GF-D8 (cell line): ENCODE data around the gene ZNF497.

Experiments
- DNase-seq: peaks from one replicate; lab custom pipeline; 2025; lab: John Stamatoyannopoulos, UW

Gene ZNF497

DNA sequence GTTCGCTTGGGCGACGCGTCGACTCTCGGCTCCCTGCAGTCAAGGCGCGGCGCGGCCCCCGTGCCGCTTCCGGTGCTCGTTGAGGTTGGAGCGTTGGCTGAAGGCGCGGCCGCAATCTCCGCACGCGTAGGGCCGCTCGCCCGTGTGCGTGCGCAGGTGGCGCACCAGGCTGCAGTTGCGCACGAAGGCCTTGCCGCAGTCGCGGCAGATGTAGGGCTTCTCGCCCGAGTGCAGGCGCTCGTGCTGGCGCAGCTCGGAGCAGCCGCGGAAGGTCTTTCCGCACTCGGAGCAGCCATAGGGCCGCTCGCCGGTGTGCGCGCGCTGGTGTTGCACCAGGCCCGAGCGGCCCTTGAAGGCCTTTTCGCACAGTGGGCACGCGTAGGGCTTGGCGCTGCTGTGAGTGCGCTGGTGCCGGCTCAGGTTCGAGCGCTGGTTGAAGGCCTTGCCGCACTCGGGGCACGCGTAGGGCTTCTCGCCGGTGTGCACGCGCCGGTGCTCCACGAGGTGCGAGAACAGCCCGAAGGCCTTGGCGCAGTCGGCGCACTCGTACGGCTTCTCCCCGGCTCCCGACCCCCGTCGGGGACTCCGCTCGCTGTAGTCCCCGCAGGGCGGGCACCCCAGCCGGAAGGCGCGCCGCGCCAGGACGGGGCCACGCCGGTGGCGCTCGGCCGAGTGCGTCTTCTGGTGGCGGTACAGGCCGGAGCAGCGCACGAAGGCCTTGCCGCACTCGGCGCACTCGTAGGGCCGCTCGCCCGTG lies 5.3 kb upstream of the ZNF497 start:
- no peak for DNase-seq

DNA sequence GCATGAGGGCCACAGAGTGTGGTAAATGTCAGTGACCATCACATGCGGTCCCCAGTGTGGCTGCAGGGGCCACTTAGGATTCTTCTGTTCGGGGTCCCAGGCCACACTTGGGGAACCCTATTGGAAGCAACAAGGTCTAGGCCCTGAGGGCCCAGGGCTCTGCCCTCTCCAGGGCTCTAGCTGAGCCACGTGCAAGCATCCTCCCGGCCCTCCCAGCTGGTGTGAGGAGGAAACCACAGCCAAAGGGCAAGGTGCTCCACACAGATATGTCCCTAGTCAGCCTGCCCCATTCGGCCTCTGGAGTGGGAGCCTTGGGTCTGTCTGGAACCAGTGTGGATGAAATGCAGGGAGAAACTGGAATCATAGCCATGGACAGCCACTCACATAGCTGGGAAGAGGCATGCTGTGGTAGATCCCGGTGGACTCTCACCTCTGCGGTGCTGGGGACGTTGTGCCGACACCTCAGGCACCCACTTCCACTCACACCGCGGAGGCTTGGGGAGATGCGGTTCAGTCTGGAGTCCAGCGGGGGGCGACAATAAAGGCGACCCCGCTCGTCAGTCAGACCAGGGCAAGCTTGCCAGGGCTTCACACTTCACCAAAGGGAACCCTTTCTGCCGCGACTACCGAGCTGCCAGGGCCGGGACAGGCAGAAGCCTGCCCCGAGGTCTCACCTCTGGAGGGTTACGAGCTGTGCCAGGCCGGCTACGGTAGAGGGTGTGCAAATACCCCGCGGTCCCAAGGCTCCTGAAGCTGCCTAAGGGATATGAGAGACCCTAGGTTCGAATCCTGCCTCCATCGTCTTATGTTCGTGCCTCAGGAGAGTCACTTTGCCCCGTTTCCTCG lies 4.3 kb upstream of the ZNF497 start:
- DNase-seq, result no peak

DNA sequence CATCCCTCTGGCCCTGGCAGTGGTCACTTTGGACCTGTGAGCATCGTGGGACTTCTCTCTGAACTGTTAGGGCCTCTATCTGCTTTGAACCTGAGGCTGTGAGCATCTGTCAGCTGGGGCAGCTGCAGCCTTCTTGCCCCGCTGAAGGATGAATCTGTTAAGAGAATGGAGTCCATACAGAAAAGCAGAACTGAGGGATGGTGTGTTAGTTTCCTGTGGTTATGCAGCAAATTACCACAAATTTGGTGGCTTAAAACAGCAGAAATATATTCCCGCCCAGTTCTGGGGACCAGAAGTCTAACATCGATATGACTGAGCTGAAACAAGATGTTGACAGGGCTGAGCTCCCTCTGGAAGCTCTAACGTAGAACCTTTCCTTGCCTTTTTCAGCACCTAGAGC lies 1.6 kb upstream of the ZNF497 start:
- DNase-seq, result peak; percentile 72

DNA sequence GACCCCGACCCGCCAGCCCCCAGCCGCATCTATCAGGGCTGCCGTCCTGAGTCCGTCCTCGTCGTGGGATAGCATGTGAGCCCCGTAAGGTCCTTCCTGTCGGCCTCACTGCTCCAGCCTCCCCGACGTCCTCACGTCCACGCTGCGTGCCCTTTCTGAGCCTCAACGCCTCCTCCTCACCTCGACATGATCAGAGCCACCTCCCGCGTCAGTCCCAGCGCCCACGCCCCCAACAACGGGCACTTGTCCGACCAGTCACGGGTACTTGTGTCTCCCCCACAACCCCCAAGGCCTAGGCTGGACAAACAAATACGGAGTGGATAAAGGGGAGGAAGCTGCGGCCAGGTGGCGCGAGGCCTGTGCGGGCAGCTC lies 665 bp downstream of the ZNF497 start:
- DNase-seq, result peak; percentile 73

DNA sequence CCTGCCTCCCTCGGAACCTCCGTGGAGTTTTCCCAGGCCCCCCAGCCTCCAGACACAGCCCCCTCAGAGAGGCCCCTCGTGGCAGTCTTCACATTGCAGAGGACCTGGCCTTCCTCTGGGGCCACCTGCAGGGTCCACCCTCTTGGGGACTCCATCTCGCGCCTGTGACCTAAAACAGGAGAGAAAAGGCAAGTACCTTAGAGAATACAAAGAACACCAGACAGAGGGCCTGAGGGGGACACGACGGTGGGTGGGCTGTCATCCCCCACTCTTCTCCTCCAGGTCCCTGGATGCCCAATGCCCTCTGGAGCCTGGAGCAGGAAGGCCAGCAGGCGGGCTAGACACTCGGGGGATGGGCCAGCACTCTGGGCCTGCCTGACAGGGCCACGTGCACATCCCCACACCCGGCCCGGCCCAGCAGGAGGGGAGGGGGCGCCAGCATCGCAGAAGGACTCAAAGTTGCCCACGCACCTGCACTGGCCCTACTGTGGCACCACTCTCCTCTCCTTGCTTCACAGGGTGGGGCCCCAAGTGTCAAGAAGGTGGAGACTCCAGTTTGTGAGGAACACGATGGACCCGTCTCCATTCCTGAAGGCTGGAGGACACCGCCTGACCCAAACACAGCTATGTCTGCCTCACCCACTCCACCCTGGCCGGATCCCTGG lies 4.9 kb downstream of the ZNF497 start:
- no peak for DNase-seq

DNA sequence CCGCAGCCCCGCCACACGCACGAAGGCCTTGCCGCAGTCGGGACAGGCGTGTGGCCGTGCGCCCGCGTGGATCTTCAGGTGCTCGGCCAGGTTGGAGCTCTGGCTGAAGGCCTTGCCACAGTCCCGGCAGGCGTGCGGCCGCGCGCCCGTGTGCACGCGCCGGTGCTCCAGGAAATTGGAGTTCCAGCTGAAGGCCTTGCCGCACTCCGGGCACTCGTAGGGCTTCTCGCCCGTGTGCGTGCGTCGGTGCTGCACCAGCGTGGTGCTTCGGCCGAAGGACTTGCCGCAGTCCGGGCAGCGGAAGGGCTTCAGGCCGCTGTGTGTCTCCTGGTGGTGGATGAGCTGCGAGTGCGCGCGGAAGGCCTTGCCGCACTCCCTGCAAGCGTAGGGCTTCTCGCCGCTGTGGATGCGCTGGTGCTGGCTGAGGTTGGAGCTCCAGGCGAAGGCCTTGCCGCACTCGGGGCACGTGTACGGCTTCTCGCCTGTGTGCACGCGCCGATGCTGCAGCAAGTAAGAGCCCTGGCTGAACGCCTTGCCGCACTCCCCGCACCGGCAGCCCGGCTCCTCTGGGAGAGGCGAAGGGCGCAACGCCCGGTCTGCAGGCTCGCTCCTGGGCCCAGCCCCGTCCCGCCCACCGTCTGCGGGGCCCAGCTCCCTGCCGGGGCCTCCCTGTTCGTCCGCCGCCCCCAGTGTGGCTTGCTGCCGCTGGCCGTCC lies 5.6 kb downstream of the ZNF497 start:
- DNase-seq, result no peak

DNA sequence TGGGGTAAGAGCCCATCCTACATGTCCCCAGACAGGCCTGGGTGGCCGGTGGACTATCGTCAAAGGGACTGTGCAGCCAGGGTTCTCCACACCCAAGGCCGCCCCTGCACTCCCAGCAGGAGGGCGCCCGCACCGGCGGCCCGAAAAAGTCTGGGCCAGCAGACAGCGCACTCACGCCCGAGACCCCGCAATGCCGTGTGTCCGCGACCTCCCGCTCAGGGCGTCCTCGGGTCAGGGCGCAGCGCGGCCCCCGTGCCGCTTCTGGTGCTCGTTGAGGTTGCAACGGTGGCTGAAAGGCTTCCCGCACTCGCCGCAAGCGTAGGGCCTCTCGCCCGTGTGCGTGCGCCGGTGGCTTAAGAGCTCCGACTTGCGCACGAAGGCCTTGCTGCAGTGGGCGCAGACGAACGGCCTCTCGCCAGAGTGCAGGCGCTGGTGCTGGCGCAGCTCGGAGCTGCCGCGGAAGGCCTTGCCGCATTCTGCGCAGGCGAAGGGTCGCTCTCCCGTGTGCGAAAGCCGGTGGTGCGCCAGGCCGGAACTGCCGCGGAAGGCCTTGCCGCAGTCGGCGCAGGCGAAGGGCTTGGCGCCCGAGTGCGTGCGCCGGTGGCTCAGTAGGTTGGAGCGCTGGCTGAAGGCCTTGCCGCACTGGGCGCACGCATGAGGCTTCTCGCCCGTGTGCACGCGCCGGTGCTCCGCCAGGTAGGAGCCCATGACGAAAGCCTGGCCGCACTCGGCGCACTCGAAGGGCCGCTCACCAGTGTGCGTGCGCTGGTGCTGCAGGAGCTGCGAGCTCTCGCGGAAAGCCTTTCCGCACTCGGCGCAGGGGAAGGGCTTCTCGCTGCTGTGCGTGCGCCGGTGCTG lies 6.4 kb downstream of the ZNF497 start:
- DNase-seq, result no peak

DNA sequence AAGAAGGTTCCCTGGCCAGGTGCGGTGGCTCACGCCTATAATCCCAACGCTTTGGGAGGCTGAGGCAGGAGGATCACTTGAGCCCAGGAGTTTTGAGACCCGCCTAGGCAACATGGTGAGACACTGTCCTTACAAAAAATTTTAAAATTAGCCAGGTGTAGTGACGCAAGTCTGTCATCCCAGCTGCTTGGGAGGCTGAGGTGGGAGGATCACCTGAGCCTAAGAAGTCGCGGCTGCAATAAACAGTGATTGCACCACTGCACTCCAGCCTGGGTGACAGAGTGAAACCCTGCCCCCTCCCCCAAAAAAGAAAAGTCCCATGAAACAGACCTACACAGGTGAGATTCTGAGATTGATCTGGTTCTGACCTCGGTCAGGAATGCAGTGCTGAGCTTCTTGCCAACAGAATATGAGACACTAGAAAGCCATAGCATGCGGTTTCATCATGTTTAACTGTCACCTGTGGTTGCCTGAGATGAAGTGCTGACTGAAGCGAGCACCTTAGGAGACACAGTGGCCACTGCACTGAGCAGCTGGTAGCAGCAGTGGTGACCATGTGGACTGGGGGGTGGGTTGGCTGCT lies 7.2 kb downstream of the ZNF497 start:
- DNase-seq, result no peak

DNA sequence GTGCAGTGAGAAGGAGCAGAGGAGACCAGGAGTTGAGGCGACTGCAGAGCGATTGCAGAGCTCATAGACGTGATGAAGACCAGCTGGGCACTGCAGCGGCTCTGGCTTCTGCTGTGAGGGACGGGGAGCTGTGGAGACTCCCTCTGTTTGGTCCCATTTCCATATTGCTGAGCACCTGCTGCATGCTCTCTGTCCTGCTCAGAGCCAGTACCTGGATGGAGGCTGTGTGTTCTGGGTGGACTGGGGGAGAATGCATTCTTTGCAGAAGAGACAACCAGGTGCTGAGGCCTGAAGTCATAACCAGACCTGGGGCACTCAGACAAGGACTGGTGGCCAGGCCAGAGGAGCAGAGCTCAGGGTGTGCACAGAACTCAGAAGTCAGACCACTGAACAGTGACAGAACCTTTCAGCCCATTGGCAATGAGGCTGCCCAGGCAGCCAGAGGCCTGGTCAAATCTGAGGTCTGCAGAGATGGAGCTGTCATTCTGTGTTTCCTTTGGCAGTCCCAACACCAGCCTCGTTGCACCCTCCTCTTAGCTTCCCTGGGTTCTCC lies 8.0 kb downstream of the ZNF497 start:
- DNase-seq, result no peak

DNA sequence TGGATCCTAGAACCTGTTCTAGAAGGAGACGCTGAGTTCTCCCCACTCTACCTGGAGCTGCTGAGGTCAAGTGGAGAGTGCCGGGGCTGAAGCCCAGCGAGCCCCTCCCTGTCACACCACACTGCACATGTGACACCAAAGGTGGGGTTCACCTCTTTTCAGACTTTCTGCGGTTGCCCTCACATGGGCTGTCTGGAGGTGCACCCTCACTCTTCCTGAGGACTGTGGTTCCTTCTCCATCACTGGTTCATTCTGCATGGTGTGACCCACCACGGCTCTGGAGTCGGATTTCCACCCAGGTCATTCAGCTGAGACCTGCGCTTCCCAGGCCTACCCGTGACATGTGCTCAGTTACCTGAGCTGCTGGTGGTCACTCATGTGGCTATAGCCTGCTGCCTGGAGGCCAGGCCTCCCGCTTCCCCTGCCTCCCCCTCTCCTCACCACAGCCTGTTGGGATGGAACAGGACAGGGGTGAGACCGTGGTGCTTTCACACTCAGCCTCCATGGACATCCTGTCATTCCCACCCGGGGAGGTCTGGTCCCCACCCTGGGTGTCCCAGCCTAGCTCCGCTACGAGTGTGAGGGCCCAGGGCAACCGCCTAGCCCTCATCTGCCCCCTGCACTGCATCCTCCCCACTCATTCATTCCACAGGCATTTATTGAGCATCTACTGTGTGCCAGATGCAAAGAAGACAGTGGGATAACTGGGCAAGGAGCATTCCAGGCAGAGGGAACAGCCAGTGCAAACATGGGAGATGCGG lies 8.7 kb downstream of the ZNF497 start:
- DNase-seq, result no peak

DNA sequence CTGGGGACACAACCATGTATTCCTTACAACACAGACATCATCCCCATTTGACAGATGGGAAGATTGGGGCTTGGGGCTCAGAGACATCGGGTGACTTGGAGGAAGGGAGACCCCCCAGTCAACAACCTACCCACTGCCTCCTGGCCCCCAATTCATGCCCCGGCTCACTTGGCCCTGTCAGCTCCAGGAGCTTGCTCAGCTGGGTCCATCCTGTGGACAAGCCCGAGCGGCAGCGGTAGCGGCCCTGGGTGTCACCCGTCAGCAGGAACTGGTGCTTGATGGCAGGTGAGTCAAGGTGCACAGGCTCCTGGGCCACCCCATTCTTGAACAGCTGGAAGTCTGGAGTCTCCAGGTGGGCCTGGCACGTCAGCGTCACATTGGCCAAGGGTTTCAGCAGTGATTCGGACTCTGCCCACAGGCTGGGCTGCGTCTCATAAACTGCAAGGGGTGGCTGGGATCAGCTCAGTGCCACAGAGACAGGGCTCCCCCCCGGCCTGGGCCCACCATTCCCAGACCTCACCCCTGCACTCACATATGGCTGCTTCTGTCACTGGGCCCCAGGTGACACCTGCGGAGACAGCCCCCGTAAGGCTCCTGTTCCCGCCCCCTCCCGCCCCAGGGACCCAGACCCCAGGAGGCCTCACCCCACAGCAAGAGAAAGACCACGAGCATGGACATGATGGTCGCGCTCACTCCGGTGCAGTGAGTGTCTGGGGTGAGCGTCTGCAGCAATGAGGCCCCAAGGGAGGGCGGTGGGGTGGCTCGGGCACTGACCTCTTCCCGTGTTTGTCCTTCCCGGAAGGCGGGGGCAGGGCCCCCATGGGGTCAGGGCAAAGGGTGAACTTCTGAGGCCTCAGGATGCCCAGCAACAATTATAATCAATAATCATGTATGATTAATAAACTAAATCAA lies 9.5 kb downstream of the ZNF497 start, which contains the start of gene A1BG:
Gene A1BG (minus strand): TSS at position 733 of the 912 bp plus-strand sequence. CDS start 55 bp downstream, at position 678.
- no peak for DNase-seq

DNA sequence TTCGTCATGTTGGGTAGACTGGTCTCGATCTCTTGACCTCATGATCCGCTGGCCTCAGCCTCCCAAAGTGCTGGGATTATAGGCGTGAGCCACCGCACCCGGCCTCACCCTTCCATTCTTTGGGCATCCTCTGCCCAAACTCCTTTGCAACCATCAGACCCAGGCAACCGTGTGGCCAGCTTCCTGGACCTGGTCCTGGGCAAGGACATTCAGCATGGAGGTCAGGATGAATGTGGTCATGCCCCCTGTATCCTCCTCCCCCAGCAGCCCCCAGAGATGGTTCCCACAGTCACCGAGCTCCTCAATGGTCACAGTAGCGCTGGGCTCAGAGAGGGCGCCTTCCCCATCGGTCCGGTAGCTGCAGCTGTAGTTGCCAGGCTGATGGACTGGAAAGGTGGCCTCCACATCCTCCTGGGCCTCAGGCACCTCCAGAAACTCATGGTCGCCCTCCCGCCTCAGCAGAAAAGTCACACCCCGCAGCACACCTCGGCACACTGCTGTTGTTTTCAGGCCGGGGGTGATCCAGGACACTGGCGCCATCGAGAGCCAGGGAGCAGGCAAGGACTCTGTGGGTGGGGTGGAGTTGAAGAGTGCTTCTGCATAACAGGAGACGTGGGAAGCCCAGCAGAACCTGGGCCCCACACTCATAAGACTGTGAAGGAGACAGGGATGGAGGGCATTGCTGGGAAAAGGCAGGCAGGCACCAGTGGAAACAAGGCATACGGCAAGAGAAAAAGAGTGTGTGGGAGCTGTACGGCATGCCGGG lies 10.4 kb downstream of the ZNF497 start:
- DNase-seq, result no peak

DNA sequence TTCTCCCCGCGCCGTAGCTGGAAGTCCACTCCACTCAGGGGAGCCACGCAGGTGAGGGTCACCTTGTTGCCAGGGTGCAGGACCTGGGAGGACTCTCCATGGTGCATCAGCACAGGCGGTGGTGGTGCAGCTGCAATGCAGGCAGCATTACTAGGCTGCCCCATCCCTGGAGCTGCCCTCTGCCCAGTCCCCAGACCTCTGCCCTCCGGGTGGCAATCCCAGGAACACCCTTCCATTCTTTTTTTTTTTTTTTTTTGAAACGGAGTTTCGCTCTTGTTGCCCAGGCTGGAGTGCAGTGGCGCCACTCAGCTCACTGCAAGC lies 11.0 kb downstream of the ZNF497 start:
- no peak for DNase-seq

DNA sequence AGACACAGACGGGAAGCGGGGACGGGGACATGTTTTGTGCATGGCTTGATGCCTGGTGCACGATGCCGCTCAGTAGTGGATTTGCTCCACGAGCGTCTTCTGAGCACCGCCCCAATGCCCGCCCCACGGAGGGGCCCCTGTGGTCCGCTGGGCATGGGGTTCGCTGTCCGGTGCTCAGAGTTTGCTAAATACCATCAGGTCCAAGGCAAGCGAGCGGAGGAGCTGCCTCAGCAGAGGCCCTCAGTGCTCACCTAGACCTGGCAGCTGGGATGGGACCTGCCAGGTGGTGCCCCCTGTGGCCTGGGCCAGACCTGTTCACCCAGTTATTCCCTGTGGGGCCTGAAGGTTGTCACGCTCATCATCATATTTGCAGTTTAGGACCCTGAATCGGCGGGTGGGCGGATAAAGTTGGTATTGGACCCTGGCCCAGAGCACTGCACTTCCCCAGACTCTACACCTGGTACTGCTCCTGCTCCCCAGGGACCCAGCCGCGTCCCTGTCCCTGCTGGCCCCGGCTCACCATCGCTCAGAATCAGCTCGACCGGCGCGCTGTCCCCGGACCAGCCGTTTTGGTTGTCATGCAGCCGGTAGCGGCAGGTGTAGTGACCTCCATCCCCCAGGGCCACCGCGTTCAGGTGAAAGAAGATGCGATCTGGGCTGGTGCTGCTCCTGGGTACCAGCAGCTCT lies 11.5 kb downstream of the ZNF497 start:
- no peak for DNase-seq

DNA sequence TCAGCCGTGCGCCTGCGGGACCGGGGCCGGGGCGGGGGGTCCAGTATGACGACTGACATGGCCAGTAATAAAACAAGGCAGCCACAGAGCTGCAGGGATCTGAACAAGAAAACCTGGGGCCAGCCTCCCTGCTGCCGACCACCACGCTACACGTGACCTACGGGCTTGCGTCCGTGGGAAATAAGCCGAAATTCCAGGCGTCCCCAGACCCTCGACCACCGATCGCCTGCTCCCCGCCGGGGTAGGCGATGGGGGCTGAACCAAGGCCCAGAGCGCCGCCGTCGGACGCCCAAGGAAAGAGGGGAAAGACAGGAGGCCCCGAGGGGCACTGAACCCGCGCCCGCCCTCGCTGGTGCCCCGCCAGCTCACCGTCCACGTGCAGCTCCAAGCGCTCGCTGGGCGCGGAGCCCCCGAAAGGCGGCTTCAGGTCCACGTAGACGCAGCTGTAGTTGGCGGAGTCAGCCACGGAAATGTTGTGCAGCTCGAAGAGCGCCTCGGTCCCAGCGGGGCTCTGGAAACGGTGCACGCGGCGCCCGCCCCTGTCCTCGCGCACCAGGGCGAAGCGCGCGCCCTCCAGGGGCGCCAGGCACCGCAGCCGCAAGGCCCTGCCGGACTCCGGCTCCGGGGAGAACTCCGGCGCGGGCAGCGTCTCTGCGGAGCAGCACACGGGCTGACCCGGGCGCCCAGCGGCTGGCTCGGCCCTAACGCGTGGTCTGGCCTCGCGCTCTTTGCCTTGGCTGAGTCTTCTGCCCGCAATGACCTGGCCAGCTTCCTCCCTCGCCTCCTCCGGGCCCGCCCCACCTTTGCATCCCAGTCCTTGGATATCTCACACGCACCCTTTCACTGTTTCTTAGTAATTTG lies 12.3 kb downstream of the ZNF497 start:
- no peak for DNase-seq

DNA sequence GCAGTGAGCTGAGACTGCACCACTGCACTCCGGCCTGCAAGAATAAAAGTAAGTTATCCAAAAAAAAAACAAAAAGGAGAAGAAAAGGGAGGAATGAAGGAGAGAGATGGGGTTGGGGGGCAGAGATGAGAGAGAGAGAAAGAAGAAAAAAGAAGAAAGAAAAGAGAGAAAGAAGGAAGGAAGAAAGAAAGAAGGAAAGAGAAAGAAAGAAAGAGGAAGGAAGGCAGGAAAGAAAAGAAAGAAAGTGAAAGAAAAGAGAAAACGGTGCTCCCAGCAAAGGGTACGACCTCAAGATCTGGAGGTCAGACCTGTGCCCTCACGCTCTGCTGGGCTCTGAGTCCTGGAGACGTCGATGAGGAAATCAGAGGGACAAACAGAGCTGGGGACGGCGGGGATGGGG lies 13.0 kb downstream of the ZNF497 start:
- DNase-seq, result no peak
